RPMI7951 (cell line): Measurements from ENCODE around the gene STAG2. TPM values are rescaled to one million over a fixed set of nuclear protein-coding genes. Genes with fewer than 3 reads are reported as not detected.
"Not testable (repeated sequence)": the region's sequence is repeated elsewhere in the genome, so short reads cannot be mapped to it uniquely, and the experiment has no call there.

Source experiments
- DNase-seq: peaks from one replicate; pipeline ENCODE4 v3.0.0-alpha.2; 2012; ENCODE audit warnings: low read depth
- total RNA-seq: library from RNA; depleted of rRNA; stranded (reverse); fragments of >200 nt; shearing (Covaris generic); gene quantifications from 2 replicates; pipeline ENCODE4 v1.2.3, GENCODE V29; 2014; rRNA removed

The STAG2 gene
- total RNA-seq = 53.1 and 58.0 TPM in 2 replicates

- peak; percentile 83 for DNase-seq
Measured at GRCh38 chrX:123961268-123962005, at the start of gene STAG2. Gene STAG2 (plus strand): TSS chrX:123961706. CDS start chrX:124022628, 60,922 bp downstream.

- DNase-seq = no peak
Measured at GRCh38 chrX:123917069-123917468, 44.4 kb upstream of the STAG2 start.

DNA sequence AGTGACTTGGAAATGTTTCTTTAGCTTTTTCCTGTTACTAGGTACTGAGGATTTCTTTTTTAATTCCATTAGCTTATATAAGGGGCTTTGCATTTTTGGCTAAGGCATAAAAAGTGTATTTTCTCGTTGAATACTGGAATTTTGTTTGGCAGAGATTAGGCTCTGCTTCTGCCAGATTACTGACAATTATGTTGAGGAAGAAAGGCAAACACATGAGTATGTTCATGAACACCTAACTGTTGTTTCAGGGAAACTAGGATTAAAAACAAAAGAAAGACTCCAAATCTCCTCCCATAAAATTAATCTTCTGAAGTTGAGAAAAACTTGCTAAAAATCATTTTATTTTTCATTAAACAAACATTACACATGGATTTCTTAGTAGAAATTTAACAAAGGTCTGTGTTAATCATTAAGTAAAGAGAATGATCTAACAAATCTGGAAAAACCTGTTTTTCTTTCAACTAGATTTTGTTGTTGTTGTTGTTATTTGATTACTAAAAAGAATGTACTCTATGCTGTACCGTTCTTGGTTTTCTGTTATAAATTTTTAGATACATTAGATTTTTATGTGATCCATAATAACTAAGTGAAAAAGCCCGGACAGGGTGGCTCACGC, 43.3 kb upstream of the STAG2 start:
- no peak for DNase-seq

DNA sequence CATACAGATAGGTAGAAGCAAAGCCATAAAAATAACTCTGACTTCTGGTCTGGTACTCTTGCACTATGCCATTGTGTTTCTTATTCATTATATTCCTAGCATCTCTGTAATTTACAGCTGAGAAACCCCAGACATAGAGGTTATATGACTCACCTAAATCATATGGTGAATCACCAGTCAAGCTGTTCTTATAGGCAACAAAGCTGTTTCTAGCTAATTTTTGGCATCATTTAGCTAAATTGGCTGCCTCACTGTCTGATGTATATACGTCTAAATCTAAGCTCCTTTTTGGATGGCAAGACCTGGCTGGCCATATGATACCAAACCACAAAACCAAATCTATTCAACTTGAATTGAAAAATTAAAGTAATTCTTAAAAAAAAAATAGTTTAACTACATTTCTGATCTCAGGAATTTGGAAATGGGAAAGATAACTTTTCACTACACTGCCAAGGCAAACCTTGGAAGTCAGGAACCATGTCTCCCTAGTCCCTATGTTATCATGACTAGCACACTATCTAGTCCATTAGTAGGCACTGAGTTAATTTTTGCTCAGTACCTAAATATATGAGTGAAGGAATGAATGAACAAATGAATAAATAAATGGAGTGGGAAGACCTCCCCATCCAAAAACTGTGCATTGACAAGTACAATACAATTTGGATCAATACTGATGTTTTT, 41.3 kb upstream of the STAG2 start:
- peak; percentile 62 for DNase-seq

DNA sequence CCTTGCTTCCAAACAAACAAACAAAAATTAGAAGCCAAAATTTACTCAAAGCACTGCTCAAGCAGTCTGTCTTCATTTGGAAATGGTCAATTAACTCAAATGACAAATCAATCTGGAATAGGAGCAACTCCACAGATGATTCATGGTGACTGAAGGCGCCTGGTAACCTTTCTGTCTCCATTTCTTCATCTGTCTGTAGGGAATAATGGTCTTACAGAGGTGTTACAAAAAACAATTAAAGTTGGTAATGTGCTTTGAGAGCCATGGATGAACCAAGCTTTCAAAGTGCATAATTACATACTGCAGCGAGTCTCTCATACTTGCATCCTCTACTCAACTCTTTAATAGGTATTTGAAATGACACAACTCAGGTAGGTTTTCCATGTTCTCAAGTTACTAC, 38.3 kb upstream of the STAG2 start:
- DNase-seq = no peak

DNA sequence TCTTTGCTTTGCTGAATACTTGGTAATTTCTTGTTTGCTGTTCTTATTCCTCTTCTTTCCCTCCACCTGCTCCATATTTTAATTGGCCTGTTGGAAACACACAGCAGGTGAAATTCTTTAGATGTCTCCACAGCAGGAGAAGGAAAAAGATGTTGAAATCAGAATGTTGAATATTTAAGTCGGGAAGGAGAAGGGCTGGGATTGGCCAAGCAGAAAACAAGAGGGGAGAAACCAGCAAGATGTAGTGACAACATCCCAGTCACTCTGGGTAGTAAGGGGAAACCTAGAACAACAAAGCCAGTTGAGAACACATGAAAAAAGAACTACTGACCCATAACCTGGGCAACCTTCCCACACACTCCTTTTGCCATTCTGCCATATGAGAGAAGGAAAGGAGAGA, 37.3 kb upstream of the STAG2 start:
- no peak for DNase-seq

DNA sequence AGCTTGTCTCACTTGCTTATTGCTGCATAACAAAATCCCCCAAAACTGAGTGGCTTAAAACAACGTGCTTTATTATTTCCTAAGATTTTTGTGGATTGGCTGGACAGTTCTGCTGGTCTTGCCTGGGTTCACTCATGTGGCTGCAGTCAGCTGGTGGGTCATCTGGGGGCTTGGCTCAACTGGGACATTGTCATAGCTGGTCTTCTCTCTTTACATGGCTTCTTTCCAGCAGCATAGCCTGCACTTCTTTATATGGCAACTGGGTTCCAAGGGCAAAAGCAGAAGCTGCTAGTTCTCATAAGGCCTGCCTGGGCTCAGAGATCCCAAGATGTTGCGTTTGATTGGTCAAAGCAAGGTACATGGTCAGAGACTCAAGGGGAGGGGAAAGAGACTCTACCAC, 33.7 kb upstream of the STAG2 start:
- DNase-seq = no peak

DNA sequence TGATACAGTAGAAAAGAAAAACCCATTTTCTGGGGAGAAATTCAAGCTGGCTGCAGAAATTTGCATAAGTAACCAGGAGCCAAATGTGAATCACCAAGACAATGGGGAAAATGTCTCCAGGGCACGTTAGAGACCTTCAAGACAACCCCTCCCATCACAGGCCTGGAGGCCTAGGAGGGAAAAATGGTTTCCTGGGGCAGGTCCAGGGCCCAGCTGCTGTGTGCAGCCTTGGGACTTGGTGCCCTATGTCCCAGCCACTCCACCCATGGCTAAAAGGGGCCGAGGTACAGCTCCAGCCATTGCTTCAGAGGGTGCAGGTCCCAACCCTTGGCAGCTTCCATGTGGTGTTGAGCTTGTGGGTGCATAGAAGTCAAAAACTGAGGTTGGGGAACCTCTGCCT, 29.5 kb upstream of the STAG2 start:
- DNase-seq = not testable (repeated sequence)

DNA sequence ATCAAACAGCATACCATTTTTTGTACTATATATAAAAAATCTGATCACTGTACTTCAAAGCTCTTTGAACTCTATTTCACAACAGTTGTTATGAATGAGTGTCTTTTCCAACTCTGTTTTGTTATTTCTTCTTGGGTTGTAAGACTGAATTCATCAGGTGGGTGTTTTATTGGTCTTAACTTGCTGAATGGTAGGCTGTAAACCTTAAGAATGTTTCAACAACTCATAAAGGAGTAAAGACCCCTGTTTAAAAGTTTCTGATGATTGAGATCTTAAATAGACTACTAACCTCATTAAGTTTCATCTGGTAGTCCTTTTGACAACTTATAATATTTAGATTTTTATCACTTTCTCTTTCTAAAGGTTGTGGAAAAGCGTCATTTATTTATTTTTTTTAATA, 18.4 kb upstream of the STAG2 start:
- DNase-seq = no peak

GRCh38 chrX:123943488-123943887, 18.0 kb upstream of the STAG2 start:
- no peak for DNase-seq

- DNase-seq = no peak
Measured at GRCh38 chrX:123949846-123950245, 11.7 kb upstream of the STAG2 start.

GRCh38 chrX:123959281-123960063, 2.0 kb upstream of the STAG2 start:
- DNase-seq = peak; percentile 45

GRCh38 chrX:123960956-123961267, 594 bp upstream of the STAG2 start:
- DNase-seq = no peak

GRCh38 chrX:123962006-123962467, 531 bp downstream of the STAG2 start:
- DNase-seq = no peak

GRCh38 chrX:123962794-123963373, 1.4 kb downstream of the STAG2 start:
- peak; percentile 92 for DNase-seq

GRCh38 chrX:123964156-123964834, 2.8 kb downstream of the STAG2 start:
- DNase-seq = peak; percentile 2

DNA sequence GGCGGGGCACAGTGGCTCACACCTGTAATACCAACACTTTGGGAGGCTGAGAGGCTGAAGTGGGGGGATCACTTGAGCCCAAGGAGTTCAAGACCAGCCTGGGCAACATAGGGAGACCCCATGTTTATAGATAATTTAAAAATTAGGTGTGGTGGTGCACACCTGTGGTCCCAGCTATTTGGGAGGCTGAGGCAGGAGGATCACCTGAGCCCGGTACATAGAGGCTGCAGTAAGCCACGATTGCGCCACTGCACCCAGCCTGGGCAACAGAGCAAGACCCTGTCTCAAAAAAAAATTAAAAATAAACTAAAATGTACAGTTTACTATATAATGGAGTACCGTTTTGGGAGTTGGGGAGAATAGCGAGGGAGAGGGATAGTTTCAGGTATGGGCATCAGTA, 4.2 kb downstream of the STAG2 start:
- no peak for DNase-seq

DNA sequence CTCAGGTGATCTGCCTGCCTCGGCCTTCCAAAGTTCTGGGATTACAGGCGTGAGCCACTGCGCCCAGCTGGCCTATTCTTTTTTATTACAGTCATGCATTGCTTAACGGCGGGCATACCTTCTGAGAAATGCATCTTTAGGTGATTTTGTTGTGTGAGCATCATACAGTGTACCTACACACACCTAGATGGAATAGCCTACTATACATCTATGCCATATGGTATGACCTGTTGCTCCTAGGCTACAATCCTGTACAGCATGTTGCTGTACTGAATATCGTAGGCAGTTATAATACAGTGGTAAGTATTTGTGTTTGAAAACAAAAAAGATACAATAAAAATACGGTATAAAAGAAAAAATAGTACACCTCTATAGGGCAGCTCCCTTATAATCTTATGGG, 6.0 kb downstream of the STAG2 start:
- DNase-seq = no peak

GRCh38 chrX:123968383-123969050, 7.0 kb downstream of the STAG2 start:
- no peak for DNase-seq

GRCh38 chrX:123971982-123972381, 10.5 kb downstream of the STAG2 start:
- DNase-seq = no peak

DNA sequence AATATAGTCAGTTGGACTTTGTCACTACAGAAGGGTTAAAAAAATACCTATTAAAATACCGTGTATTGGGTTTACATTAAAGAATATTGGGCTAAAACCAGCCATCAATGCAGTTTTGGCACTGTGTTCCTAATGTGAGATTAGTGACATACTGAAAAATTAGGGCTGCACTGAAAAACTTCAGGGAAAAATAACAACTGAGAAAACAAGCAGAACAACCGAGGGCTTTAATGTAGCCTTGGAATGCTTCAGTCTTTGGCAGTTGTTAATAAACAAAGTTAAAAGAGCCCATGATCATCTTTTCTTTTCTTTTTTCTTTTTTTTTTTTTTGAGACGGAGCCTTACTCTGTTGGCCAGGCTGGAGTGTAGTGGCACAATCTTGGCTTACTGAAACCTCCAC, 12.4 kb downstream of the STAG2 start:
- no peak for DNase-seq
